SK-N-SH (cell line): ENCODE data around the gene USP2. TPM values are rescaled to one million over a fixed set of nuclear protein-coding genes. Genes with fewer than 3 reads are reported as not detected.

Experiments used
- CTCF ChIA-PET: fragments of 300-600, 350-600 bp; formaldehyde crosslinking; extraction: SDS; loops from one replicate; lab custom pipeline; 2021; lab: Yijun Ruan, JAX
- POLR2A ChIA-PET: fragments of 350-600 bp; sonication (Branson Sonifier 250); formaldehyde crosslinking; extraction: SDS; loops from one replicate; lab custom pipeline; 2020; ENCODE audit warnings: antibody characterized with exemption, inconsistent platforms; lab: Yijun Ruan, JAX
- DNase-seq: peaks from one replicate; pipeline ENCODE4 v3.0.0; 2012
- H2AFZ ChIP-seq: fragments of 200-600 bp; sonication (generic); 2 replicates; pipeline ENCODE4 v1.8.1; 2016; ENCODE audit warnings: antibody characterized with exemption, mild to moderate bottlenecking, low read depth
- H3F3A ChIP-seq: fragments of 200-600 bp; sonication (generic); replicated peaks from 2 replicates; pipeline ENCODE3; 2016; ENCODE audit warnings: antibody characterized with exemption, mild to moderate bottlenecking; ENCODE audit not compliant: insufficient read depth
- H3K27ac ChIP-seq, 2 experiments: fragments of 200-500 bp in 1 of 2; fragments of 200-600 bp in 1 of 2; sonication (Bioruptor generic) in 1 of 2; sonication (generic), shearing (Covaris generic) in 1 of 2; 2 replicates each; pipeline versions ENCODE4 v1.5.1 to v1.6.1; 2014 to 2016; ENCODE audit warnings: low read depth in 2 of 2, inconsistent platforms in 1 of 2, low read length in 1 of 2, mild to moderate bottlenecking in 1 of 2, mixed read lengths in 1 of 2
- H3K27me3 ChIP-seq: fragments of 200-600 bp; sonication (generic), shearing (Covaris generic); 2 replicates; pipeline ENCODE4 v1.6.1; 2016; ENCODE audit warnings: mixed run types; ENCODE audit not compliant: insufficient read depth
- H3K36me3 ChIP-seq, 2 experiments: fragments of 200-500 bp in 1 of 2; fragments of 200-600 bp in 1 of 2; sonication (Bioruptor generic) in 1 of 2; sonication (generic) in 1 of 2; replicated peaks in 1 of 2; 2 replicates each; pipeline versions ENCODE3 to v1.5.1; 2014 to 2016; ENCODE audit warnings: low read length in 1 of 2, mild to moderate bottlenecking in 1 of 2; ENCODE audit not compliant: insufficient read depth in 2 of 2, control insufficient read depth in 1 of 2
- H3K4me1 ChIP-seq, 2 experiments: fragments of 200-500 bp in 1 of 2; fragments of 200-600 bp in 1 of 2; sonication (Bioruptor generic) in 1 of 2; sonication (generic), shearing (Covaris generic) in 1 of 2; 2 replicates each; pipeline versions ENCODE4 v1.5.1 to v1.6.1; 2014 to 2016; ENCODE audit warnings: low read depth in 1 of 2, low read length in 1 of 2, mixed run types in 1 of 2; ENCODE audit not compliant: insufficient read depth in 2 of 2, control insufficient read depth in 1 of 2
- H3K4me2 ChIP-seq: fragments of 200-600 bp; sonication (generic), shearing (Covaris generic); 2 replicates; pipeline ENCODE4 v1.6.1; 2017; ENCODE audit warnings: mixed run types
- H3K4me3 ChIP-seq, 2 experiments: fragments of 200-500 bp in 1 of 2; fragments of 200-600 bp in 1 of 2; sonication (Bioruptor generic) in 1 of 2; sonication (generic), shearing (Covaris generic) in 1 of 2; 2 replicates each; pipeline versions ENCODE4 v1.5.1 to v1.8.1; 2014 to 2016; ENCODE audit warnings: low read depth in 2 of 2, inconsistent platforms in 1 of 2, low read length in 1 of 2, mild to moderate bottlenecking in 1 of 2, mixed read lengths in 1 of 2, moderate library complexity in 1 of 2
- H3K79me2 ChIP-seq: fragments of 200-600 bp; sonication (generic); 2 replicates; pipeline ENCODE4 v1.8.1; 2017; ENCODE audit warnings: mild to moderate bottlenecking; ENCODE audit not compliant: insufficient read depth
- H3K9ac ChIP-seq: fragments of 200-600 bp; sonication (generic); 2 replicates; pipeline ENCODE4 v1.6.1; 2017; ENCODE audit warnings: mixed run types
- H3K9me2 ChIP-seq: fragments of 200-600 bp; sonication (generic); 2 replicates; pipeline ENCODE4 v1.6.1; 2017; ENCODE audit warnings: mixed run types
- H3K9me3 ChIP-seq: fragments of 200-600 bp; sonication (generic); 2 replicates; pipeline ENCODE4 v1.6.1; 2017; ENCODE audit warnings: mixed run types, mild to moderate bottlenecking, moderate library complexity
- H4K20me1 ChIP-seq: fragments of 200-600 bp; sonication (generic); 2 replicates; pipeline ENCODE4 v1.6.1; 2017; ENCODE audit warnings: mild to moderate bottlenecking, mixed run types; ENCODE audit not compliant: insufficient read depth
- CTCF ChIP-seq: fragments of 200-600 bp; sonication (generic); IDR thresholded peaks from 2 replicates; pipeline ENCODE4 v1.6.1; 2017; ENCODE audit warnings: antibody characterized with exemption, mild to moderate bottlenecking, moderate library complexity
- EZH2phosphoT487 ChIP-seq: fragments of 200-600 bp; sonication (generic); IDR thresholded peaks from 2 replicates; pipeline ENCODE4 v1.6.1; 2017; ENCODE audit warnings: low read depth, mixed run types, mild to moderate bottlenecking, antibody characterized with exemption, moderate library complexity, borderline replicate concordance
- FOSL2 ChIP-seq: IDR thresholded peaks from 2 replicates; pipeline ENCODE4 v1.4.0; 2012; ENCODE audit warnings: low read depth, mild to moderate bottlenecking, moderate library complexity, borderline replicate concordance
- GABPA ChIP-seq: IDR thresholded peaks from 2 replicates; pipeline ENCODE4 v1.4.0; 2012; ENCODE audit warnings: low read depth, mild to moderate bottlenecking
- IRF3 ChIP-seq: fragments of 150-350 bp; IDR thresholded peaks from 2 replicates; pipeline ENCODE4 v1.6.1; 2016; ENCODE audit warnings: mild to moderate bottlenecking, low read depth, low read length
- MAX ChIP-seq: IDR thresholded peaks from 2 replicates; pipeline ENCODE4 v1.4.0; 2012; ENCODE audit warnings: low read depth
- MXI1 ChIP-seq: IDR thresholded peaks from 2 replicates; pipeline ENCODE4 v1.6.1; 2012; ENCODE audit warnings: mild to moderate bottlenecking, low read depth, low read length, improper control_type of control experiment
- NFIC ChIP-seq: IDR thresholded peaks from 2 replicates; pipeline ENCODE4 v1.4.0; 2012; ENCODE audit warnings: borderline replicate concordance
- NRF1 ChIP-seq: IDR thresholded peaks from 2 replicates; pipeline ENCODE4 v1.6.1; 2012; ENCODE audit warnings: low read depth, mild to moderate bottlenecking, low read length
- PBX3 ChIP-seq: IDR thresholded peaks from 2 replicates; pipeline ENCODE4; 2012
- POLR2AphosphoS5 ChIP-seq: IDR thresholded peaks from 2 replicates; pipeline ENCODE4 v1.6.1; 2012; ENCODE audit warnings: low read depth, low read length
- RAD21 ChIP-seq: IDR thresholded peaks from 2 replicates; pipeline ENCODE4 v1.6.1; 2012; ENCODE audit warnings: mild to moderate bottlenecking, low read length
- REST ChIP-seq: IDR thresholded peaks from 2 replicates; pipeline ENCODE4 v1.6.1; 2012; ENCODE audit warnings: mild to moderate bottlenecking, low read depth, low read length, moderate library complexity
- RXRA ChIP-seq: IDR thresholded peaks from 2 replicates; pipeline ENCODE4 v1.4.0; 2012; ENCODE audit warnings: low read depth, mild to moderate bottlenecking, borderline replicate concordance
- SIN3A ChIP-seq: IDR thresholded peaks from 2 replicates; pipeline ENCODE4 v1.6.1; 2012; ENCODE audit warnings: low read depth, mild to moderate bottlenecking, low read length, moderate library complexity, borderline replicate concordance
- SMC3 ChIP-seq: IDR thresholded peaks from 2 replicates; pipeline ENCODE4 v1.6.1; 2012; ENCODE audit warnings: low read depth, low read length, improper control_type of control experiment
- USF1 ChIP-seq: IDR thresholded peaks from 2 replicates; pipeline ENCODE4 v1.4.0; 2012; ENCODE audit warnings: low read depth, borderline replicate concordance
- YY1 ChIP-seq: IDR thresholded peaks from 2 replicates; pipeline ENCODE4 v1.4.0; 2012; ENCODE audit warnings: low read depth, mild to moderate bottlenecking
- ZBTB33 ChIP-seq: IDR thresholded peaks from 2 replicates; pipeline ENCODE4 v1.4.0; 2012; ENCODE audit warnings: low read depth, borderline replicate concordance
- WGBS: methylation state at CpG from one replicate; pipeline ENCODE4 v1.1.6; 2017; ENCODE audit warnings: low lambda C conversion rate; 5-methylcytosine and 5-hydroxymethylcytosine counted together
- polyA plus RNA-seq, 3 experiments: library from polyadenylated mRNA; depleted of rRNA; stranded (reverse); fragments of >200 nt; gene quantifications; 2 replicates each; pipeline ENCODE4 v1.2.3, GENCODE V29; 2012

USP2 gene
- polyA plus RNA-seq, 1 of the 3 experiments (the other 2 are of a cell fraction) = 0.97 TPM

GRCh38 chr11:119320240-119320775, 61.2 kb downstream of the USP2 start:
- no peak overlapping the region for H2AFZ ChIP-seq
- no peak overlapping the region for H3K27ac ChIP-seq
- DNase-seq = no peak
- POLR2A ChIA-PET = no interaction called here
- no peaks in the 10 kb centered on the region for H3K36me3 ChIP-seq
- no peaks in the 10 kb centered on the region for H3K9me3 ChIP-seq
- no peak overlapping the region for H3K4me2 ChIP-seq
- TF ChIP-seq RAD21 (no peak), SIN3A (no peak), CTCF (no peak), NRF1 (no peak), NFIC (no peak), ZBTB33 (no peak), YY1 (no peak), IRF3 (no peak), REST (no peak), GABPA (no peak), EZH2phosphoT487 (no peak), FOSL2 (no peak), RXRA (no peak), USF1 (no peak), POLR2AphosphoS5 (no peak), SMC3 (no peak), PBX3 (no peak), MAX (no peak), MXI1 (no peak)
- peaks cover 12 to 34% of the 10 kb centered on the region in 2 experiments; a peak in 2 of 4 replicates for H3K4me1 ChIP-seq
- no peak overlapping the region for H3K9ac ChIP-seq
- no peaks in the 10 kb centered on the region for H3K27me3 ChIP-seq
- H4K20me1 ChIP-seq = no peaks in the 10 kb centered on the region
- H3K9me2 ChIP-seq = no peaks in the 10 kb centered on the region
- 84% methylated on average over 15 of the region's 17 CpGs for WGBS
- CTCF ChIA-PET = interaction anchor here (1.2 to 8.9 kb wide), 6 partner anchors 19 to 185 kb away, joined by 4 to 106 read pairs (median 6); partner anchors contain the start of genes C1QTNF5 and CBL
- H3K79me2 ChIP-seq = no peaks in the 10 kb centered on the region
- peaks cover 4% of the 10 kb centered on the region for H3F3A ChIP-seq
- H3K4me3 ChIP-seq = no peak overlapping the region
